IMR-90 (cell line): Measurements from ENCODE around the gene TK2.

Source experiments
- CEBPB ChIP-seq: IDR thresholded peaks from 2 replicates; pipeline ENCODE4 v1.6.1; 2012; ENCODE audit warnings: low read depth, low read length, improper control_type of control experiment
- CTCF ChIP-seq: conservative IDR thresholded peaks from 2 replicates; pipeline ENCODE4 v1.5.1; 2012; ENCODE audit warnings: mild to moderate bottlenecking, low read depth, low read length, improper control_type of control experiment
- MXI1 ChIP-seq: IDR thresholded peaks from 2 replicates; pipeline ENCODE4 v1.6.1; 2012; ENCODE audit warnings: low read depth, mild to moderate bottlenecking, low read length, moderate library complexity, borderline replicate concordance
- POLR2A ChIP-seq: IDR thresholded peaks from 2 replicates; pipeline ENCODE4 v1.6.1; 2012; ENCODE audit warnings: mild to moderate bottlenecking, low read depth, low read length
- SMC3 ChIP-seq: fragments of 150-350 bp; IDR thresholded peaks from 2 replicates; pipeline ENCODE4 v1.6.1; 2016; ENCODE audit warnings: low read depth, mild to moderate bottlenecking, antibody characterized with exemption, low read length, moderate library complexity
- TF ChIP-seq, protein P1 (sequence below): fragments of 150-350 bp; IDR thresholded peaks from 2 replicates; pipeline ENCODE4 v1.6.1; 2017; ENCODE audit warnings: mild to moderate bottlenecking, antibody characterized with exemption, low read length, low read depth

GRCh38 chr16:66525396-66526180, 24.3 kb downstream of the TK2 start:
- TF ChIP-seq, protein P1, sequence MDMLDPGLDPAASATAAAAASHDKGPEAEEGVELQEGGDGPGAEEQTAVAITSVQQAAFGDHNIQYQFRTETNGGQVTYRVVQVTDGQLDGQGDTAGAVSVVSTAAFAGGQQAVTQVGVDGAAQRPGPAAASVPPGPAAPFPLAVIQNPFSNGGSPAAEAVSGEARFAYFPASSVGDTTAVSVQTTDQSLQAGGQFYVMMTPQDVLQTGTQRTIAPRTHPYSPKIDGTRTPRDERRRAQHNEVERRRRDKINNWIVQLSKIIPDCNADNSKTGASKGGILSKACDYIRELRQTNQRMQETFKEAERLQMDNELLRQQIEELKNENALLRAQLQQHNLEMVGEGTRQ = no peak
- TF ChIP-seq CTCF (no peak), POLR2A (no peak), MXI1 (no peak), SMC3 (no peak), CEBPB (no peak)
